HCT116 (cell line): ENCODE data around the gene TNFRSF8. TPM values are rescaled to one million over a fixed set of nuclear protein-coding genes. Genes with fewer than 3 reads are reported as not detected.

Source experiments
- ATAC-seq: fragments of 200-7000 bp; cut with Tn5 transposase; 2 replicates; pipeline ENCODE4 v1.9.1; 2020; ENCODE audit warnings: mild to moderate bottlenecking, moderate library complexity
- BruUV-seq: library from RNA; stranded (reverse); fragments of 400-500 nt; replicated peaks from 2 replicates; lab custom pipeline; 2021; lab: Mats Ljungman, UMichigan
- CTCF ChIA-PET: fragments of 300-600 bp; sonication (Branson Sonifier 250); formaldehyde crosslinking; loops from one replicate; lab custom pipeline; 2021; ENCODE audit warnings: antibody characterized with exemption; lab: Charles Lee
- POLR2A ChIA-PET: fragments of 300-600, 350-600 bp; sonication (Branson Sonifier 250); formaldehyde crosslinking; loops from one replicate; lab custom pipeline; 2021; ENCODE audit warnings: antibody characterized with exemption; lab: Charles Lee
- RAD21 ChIA-PET, 2 experiments: fragments of 300-600 bp; sonication (Branson Sonifier 250); formaldehyde crosslinking; loops; one replicate each; lab custom pipeline; 2023; ENCODE audit warnings: low total read pairs in 2 of 2; ENCODE audit not compliant: uncharacterized antibody in 2 of 2, unreplicated experiment in 2 of 2, low non-redundant PET in 1 of 2; lab: Charles Lee
- DNase-seq: peaks from one replicate; pipeline ENCODE4 v3.0.0-alpha.2; 2010; ENCODE audit warnings: low read depth, low spot score
- H2AFZ ChIP-seq: fragments of 200-600 bp; shearing (Covaris generic), sonication (generic); 2 replicates; pipeline ENCODE4 v1.6.1; 2017; ENCODE audit warnings: low read depth, mixed run types, mixed read lengths, antibody characterized with exemption, low read length; ENCODE audit not compliant: poor library complexity, severe bottlenecking
- H3K27ac ChIP-seq: 2 replicates; pipeline ENCODE4 v1.5.1; 2012; ENCODE audit warnings: low read depth, low read length
- H3K27me3 ChIP-seq: fragments of 200-600 bp; sonication (generic); 2 replicates; pipeline ENCODE4 v1.6.1; 2016; ENCODE audit warnings: mixed run types, low read length, mixed read lengths; ENCODE audit not compliant: insufficient read depth
- H3K36me3 ChIP-seq, 2 experiments: fragments of 200-500 bp in 1 of 2; fragments of 200-600 bp in 1 of 2; sonication (Bioruptor generic) in 1 of 2; sonication (generic) in 1 of 2; 2 replicates each; pipeline versions ENCODE4 v1.5.1 to v1.6.1; 2014 to 2016; ENCODE audit warnings: low read length in 2 of 2, inconsistent platforms in 1 of 2, mixed read lengths in 1 of 2, mixed run types in 1 of 2; ENCODE audit not compliant: insufficient read depth in 2 of 2, control insufficient read depth in 1 of 2
- H3K4me1 ChIP-seq, 2 experiments: fragments of 200-600 bp in 1 of 2; sonication (generic) in 1 of 2; 2 replicates each; pipeline versions ENCODE4 v1.5.1 to v1.6.1; 2012 to 2017; ENCODE audit warnings: low read length in 2 of 2, inconsistent platforms in 1 of 2, mild to moderate bottlenecking in 1 of 2, mixed read lengths in 1 of 2, mixed run types in 1 of 2, moderate library complexity in 1 of 2; ENCODE audit not compliant: insufficient read depth in 2 of 2, control insufficient read depth in 1 of 2
- H3K4me2 ChIP-seq: fragments of 200-600 bp; sonication (generic); 2 replicates; pipeline ENCODE4 v1.6.1; 2017; ENCODE audit warnings: mixed run types, low read length, mixed read lengths
- H3K4me3 ChIP-seq, 2 experiments: fragments of 200-600 bp in 1 of 2; sonication (generic) in 1 of 2; replicated peaks in 1 of 2; 2 replicates each; pipeline ENCODE4 v1.5.1; 2011 to 2016; ENCODE audit warnings: low read length in 2 of 2, control low read depth in 1 of 2, low read depth in 1 of 2, mild to moderate bottlenecking in 1 of 2, mixed read lengths in 1 of 2, mixed run types in 1 of 2
- H3K79me2 ChIP-seq: fragments of 200-600 bp; sonication (generic); 2 replicates; pipeline ENCODE4 v1.6.1; 2017; ENCODE audit warnings: mild to moderate bottlenecking, mixed run types, low read length, moderate library complexity, mixed read lengths; ENCODE audit not compliant: insufficient read depth
- H3K9ac ChIP-seq: fragments of 200-600 bp; sonication (generic); 2 replicates; pipeline ENCODE4 v1.6.1; 2016; ENCODE audit warnings: low read length, mixed read lengths
- H3K9me2 ChIP-seq: fragments of 200-600 bp; sonication (generic), shearing (Covaris generic); 2 replicates; pipeline ENCODE4 v1.6.1; 2017; ENCODE audit warnings: mixed run types, mild to moderate bottlenecking, moderate library complexity; ENCODE audit not compliant: insufficient read depth
- H3K9me3 ChIP-seq, 2 experiments: fragments of 200-500 bp in 1 of 2; fragments of 200-600 bp in 1 of 2; sonication (Bioruptor generic) in 1 of 2; sonication (generic) in 1 of 2; 2 replicates each; pipeline ENCODE4 v1.6.1; 2014 to 2017; ENCODE audit warnings: low read length in 2 of 2, mixed read lengths in 2 of 2, inconsistent platforms in 1 of 2, low read depth in 1 of 2, mild to moderate bottlenecking in 1 of 2, mixed run types in 1 of 2, moderate library complexity in 1 of 2; ENCODE audit not compliant: control insufficient read depth in 1 of 2, insufficient read depth in 1 of 2
- H4K20me1 ChIP-seq: fragments of 200-600 bp; sonication (generic), shearing (Covaris generic); 2 replicates; pipeline ENCODE4 v1.6.1; 2017; ENCODE audit warnings: mixed run types, mild to moderate bottlenecking, moderate library complexity; ENCODE audit not compliant: insufficient read depth
- CBX3 ChIP-seq: IDR thresholded peaks from 2 replicates; pipeline ENCODE4 v1.6.1; 2012; ENCODE audit warnings: low read depth
- CEBPB ChIP-seq: IDR thresholded peaks from 2 replicates; pipeline ENCODE4 v1.6.1; 2012; ENCODE audit warnings: low read depth
- EGR1 ChIP-seq: IDR thresholded peaks from 2 replicates; pipeline ENCODE4 v1.6.1; 2012; ENCODE audit warnings: low read depth
- EZH2phosphoT487 ChIP-seq: fragments of 200-600 bp; IDR thresholded peaks from 2 replicates; pipeline ENCODE4 v1.6.1; 2018; ENCODE audit warnings: antibody characterized with exemption, borderline replicate concordance
- RAD21 ChIP-seq: IDR thresholded peaks from 2 replicates; pipeline ENCODE4 v1.6.1; 2012; ENCODE audit warnings: low read depth, mild to moderate bottlenecking
- SIN3A ChIP-seq: IDR thresholded peaks from 2 replicates; pipeline ENCODE4 v1.6.1; 2012; ENCODE audit warnings: low read depth
- SRF ChIP-seq: IDR thresholded peaks from 2 replicates; pipeline ENCODE4 v1.6.1; 2012; ENCODE audit warnings: low read depth
- TCF7L2 ChIP-seq: IDR thresholded peaks from 2 replicates; pipeline ENCODE4 v1.7.0; 2011; ENCODE audit warnings: borderline replicate concordance, inconsistent platforms; ENCODE audit not compliant: insufficient read depth, insufficient read length; ENCODE audit errors: extremely low read depth
- YY1 ChIP-seq: IDR thresholded peaks from 2 replicates; pipeline ENCODE4 v1.6.1; 2011; ENCODE audit warnings: low read length, low read depth, moderate library complexity, mild to moderate bottlenecking; ENCODE audit not compliant: insufficient replicate concordance; ENCODE audit errors: extremely low read depth
- ZFX ChIP-seq: fragments of 450-650 bp; IDR thresholded peaks from 2 replicates; pipeline ENCODE4 v1.6.1; 2017
- intact Hi-C: fragments of 100-400 bp; cut with micrococcal nuclease; formaldehyde crosslinking; loops from 2 replicates; pipeline ENCODE4 v1.10.0; 2022
- total RNA-seq: library from RNA; stranded (reverse); gene quantifications from one replicate; pipeline ENCODE4 v1.2.1, GENCODE V29; 2021; ENCODE audit not compliant: unreplicated experiment
- TF ChIP-seq, protein P1 (sequence below): IDR thresholded peaks from 2 replicates; pipeline ENCODE4 v1.6.1; 2012
- TF ChIP-seq, protein P2 (sequence below): IDR thresholded peaks from 2 replicates; pipeline ENCODE4 v1.6.1; 2012
- TF ChIP-seq, protein P3 (sequence below): IDR thresholded peaks from 2 replicates; pipeline ENCODE4 v1.6.1; 2012; ENCODE audit warnings: low read depth

Gene TNFRSF8
- total RNA-seq, 1 experiment from 2014 or later: 0.17 TPM

DNA sequence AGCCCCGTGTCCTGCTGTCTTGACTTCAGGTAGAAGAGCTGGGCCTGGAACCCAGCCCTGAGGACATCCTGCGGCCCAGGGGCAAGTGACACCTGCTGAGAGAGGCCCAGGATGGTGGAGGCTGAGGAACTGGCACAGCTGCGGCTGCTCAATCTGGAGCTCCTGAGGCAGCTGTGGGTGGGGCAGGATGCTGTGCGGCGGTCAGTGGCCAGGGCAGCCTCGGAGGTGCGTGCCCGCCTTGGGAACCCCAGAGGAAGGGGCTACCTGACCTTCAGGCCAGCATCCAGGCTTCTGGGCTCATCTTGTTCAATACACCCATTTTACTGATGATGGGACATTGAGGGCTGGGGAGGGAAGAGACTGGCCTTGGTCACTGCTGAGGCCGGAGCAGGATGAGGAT, 41.5 kb upstream of the TNFRSF8 start:
- Histone ChIP-seq H3K27ac (no peak overlapping the region), H4K20me1 (no peaks in the 10 kb centered on the region), H3K79me2 (peaks cover 16% of the 10 kb centered on the region; the same call in 1 of the 2 replicates), H3K4me1 (peaks cover 0 to 13% of the 10 kb centered on the region in 2 experiments; a peak in 2 of 4 replicates), H3K27me3 (no peaks in the 10 kb centered on the region), H2AFZ (no peak overlapping the region), H3K4me3 (no peak overlapping the region), H3K4me2 (no peak overlapping the region), H3K36me3 (peaks cover 5 to 8% of the 10 kb centered on the region in 2 experiments; a peak in 3 of 4 replicates), H3K9ac (no peak overlapping the region), H3K9me3 (no peaks in the 10 kb centered on the region)
- DNase-seq: no peak
- ChIA-PET RAD21 (no interaction called here), CTCF (interaction anchor here (1.9 kb wide), 1 partner anchor 9 kb away, joined by 5 read pairs; no protein-coding TSS in a partner anchor), POLR2A (interaction anchor here (0.7 to 4.2 kb wide), 2 partner anchors 11 to 113 kb away, joined by 3 to 70 read pairs; no protein-coding TSS in a partner anchor)
- ATAC-seq: no peak
- BruUV-seq: TSS peak; percentile 29
- intact Hi-C loops: no loop called here
- TF ChIP-seq RAD21 (no peak), EZH2phosphoT487 (no peak), CEBPB (no peak), SIN3A (no peak), ZFX (no peak), SRF (no peak)
- TF ChIP-seq, protein P1, sequence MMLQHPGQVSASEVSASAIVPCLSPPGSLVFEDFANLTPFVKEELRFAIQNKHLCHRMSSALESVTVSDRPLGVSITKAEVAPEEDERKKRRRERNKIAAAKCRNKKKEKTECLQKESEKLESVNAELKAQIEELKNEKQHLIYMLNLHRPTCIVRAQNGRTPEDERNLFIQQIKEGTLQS: no peak
- TF ChIP-seq, protein P2, sequence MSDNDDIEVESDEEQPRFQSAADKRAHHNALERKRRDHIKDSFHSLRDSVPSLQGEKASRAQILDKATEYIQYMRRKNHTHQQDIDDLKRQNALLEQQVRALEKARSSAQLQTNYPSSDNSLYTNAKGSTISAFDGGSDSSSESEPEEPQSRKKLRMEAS: no peak
- TF ChIP-seq, all 23 proteins: peak for 0
- H3K9me2 ChIP-seq: no peaks in the 10 kb centered on the region

DNA sequence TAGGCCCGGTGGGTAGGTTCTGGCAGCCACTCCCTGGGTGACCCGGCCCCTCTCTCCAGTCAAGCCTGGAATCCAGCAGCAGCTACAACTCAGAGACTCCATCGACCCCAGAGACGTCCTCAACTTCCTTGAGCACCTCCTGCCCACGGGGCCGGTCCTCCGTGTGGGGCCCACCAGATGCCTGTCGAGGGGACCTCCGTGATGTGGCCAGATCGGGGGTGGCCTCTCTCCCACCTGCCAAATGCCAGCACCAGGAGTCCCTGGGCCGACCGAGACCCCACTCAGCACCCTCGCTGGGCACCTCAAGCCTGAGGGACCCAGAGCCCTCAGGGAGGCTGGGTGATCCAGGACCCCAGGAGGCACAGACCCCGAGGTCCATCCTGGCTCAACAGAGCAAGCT, 41.1 kb upstream of the TNFRSF8 start:
- Histone ChIP-seq H3K9me3 (no peaks in the 10 kb centered on the region), H2AFZ (no peak overlapping the region), H3K4me3 (no peak overlapping the region), H3K27ac (no peak overlapping the region), H4K20me1 (no peaks in the 10 kb centered on the region), H3K4me2 (no peak overlapping the region), H3K9me2 (no peaks in the 10 kb centered on the region), H3K4me1 (peaks cover 0 to 13% of the 10 kb centered on the region in 2 experiments; a peak in 2 of 4 replicates), H3K9ac (no peak overlapping the region), H3K79me2 (peaks cover 16% of the 10 kb centered on the region; the same call in 1 of the 2 replicates), H3K27me3 (no peaks in the 10 kb centered on the region), H3K36me3 (peaks cover 5 to 8% of the 10 kb centered on the region in 2 experiments; a peak in 3 of 4 replicates)
- intact Hi-C loops: no loop called here
- POLR2A ChIA-PET: interaction anchor here (0.7 to 4.2 kb wide), 2 partner anchors 11 to 113 kb away, joined by 3 to 70 read pairs; no protein-coding TSS in a partner anchor
- DNase-seq (no peak), ATAC-seq (no peak)
- RAD21 ChIA-PET: no interaction called here
- CTCF ChIA-PET: interaction anchor here (1.9 kb wide), 1 partner anchor 9 kb away, joined by 5 read pairs; no protein-coding TSS in a partner anchor
- no TSS peak for BruUV-seq
- TF ChIP-seq YY1 (no peak), RAD21 (no peak), SIN3A (no peak), TCF7L2 (no peak), CBX3 (no peak), EGR1 (no peak)
- TF ChIP-seq, protein P3, sequence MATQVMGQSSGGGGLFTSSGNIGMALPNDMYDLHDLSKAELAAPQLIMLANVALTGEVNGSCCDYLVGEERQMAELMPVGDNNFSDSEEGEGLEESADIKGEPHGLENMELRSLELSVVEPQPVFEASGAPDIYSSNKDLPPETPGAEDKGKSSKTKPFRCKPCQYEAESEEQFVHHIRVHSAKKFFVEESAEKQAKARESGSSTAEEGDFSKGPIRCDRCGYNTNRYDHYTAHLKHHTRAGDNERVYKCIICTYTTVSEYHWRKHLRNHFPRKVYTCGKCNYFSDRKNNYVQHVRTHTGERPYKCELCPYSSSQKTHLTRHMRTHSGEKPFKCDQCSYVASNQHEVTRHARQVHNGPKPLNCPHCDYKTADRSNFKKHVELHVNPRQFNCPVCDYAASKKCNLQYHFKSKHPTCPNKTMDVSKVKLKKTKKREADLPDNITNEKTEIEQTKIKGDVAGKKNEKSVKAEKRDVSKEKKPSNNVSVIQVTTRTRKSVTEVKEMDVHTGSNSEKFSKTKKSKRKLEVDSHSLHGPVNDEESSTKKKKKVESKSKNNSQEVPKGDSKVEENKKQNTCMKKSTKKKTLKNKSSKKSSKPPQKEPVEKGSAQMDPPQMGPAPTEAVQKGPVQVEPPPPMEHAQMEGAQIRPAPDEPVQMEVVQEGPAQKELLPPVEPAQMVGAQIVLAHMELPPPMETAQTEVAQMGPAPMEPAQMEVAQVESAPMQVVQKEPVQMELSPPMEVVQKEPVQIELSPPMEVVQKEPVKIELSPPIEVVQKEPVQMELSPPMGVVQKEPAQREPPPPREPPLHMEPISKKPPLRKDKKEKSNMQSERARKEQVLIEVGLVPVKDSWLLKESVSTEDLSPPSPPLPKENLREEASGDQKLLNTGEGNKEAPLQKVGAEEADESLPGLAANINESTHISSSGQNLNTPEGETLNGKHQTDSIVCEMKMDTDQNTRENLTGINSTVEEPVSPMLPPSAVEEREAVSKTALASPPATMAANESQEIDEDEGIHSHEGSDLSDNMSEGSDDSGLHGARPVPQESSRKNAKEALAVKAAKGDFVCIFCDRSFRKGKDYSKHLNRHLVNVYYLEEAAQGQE: no peak
- TF ChIP-seq, protein P2: no peak
